ENCODE data around the gene SELENOO. TPM values are rescaled to one million over a fixed set of nuclear protein-coding genes. Genes with fewer than 3 reads are reported as not detected.

The SELENOO gene
- total and polyA plus RNA-seq, 12 donors = 9.6 to 29.8 (median 12.2) TPM

DNA sequence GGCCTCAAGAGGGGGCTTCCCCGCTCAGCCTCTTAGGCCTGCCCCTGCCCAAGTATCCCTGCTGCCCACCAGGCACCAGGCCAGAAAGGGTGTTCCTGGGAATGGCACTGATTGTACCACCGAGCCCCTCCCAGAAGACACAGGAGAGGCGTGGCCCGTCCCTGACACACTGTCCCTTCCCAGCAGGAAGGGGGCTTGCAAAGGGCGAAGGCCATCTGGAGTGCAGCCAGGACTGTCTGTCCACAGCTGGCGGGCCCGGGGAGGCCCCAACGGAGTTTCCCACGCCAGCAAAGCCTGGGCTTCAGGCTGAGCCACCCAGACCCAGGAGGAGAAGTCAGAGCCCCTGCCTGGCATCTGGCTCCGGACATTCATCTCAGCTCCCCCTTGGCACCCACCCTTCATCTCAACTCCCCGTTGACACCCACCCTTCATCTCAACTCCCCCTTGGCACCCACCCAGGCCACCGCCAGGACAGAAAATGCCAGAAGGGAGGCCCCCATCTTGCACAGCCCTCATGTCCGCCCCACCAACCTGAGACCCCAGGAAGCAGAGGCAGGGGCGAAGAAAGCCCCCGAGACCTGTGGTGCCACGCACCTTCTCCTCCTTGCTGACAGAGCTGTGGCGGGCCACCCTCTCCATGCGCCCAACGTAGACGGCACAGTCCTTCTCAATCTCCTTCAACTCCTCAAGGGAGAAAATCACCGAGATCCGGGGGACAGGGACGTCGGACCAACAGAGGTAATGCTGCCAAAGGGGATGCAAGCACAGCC lies 24.6 kb downstream of the SELENOO start:
- TF ChIP-seq, protein P1, sequence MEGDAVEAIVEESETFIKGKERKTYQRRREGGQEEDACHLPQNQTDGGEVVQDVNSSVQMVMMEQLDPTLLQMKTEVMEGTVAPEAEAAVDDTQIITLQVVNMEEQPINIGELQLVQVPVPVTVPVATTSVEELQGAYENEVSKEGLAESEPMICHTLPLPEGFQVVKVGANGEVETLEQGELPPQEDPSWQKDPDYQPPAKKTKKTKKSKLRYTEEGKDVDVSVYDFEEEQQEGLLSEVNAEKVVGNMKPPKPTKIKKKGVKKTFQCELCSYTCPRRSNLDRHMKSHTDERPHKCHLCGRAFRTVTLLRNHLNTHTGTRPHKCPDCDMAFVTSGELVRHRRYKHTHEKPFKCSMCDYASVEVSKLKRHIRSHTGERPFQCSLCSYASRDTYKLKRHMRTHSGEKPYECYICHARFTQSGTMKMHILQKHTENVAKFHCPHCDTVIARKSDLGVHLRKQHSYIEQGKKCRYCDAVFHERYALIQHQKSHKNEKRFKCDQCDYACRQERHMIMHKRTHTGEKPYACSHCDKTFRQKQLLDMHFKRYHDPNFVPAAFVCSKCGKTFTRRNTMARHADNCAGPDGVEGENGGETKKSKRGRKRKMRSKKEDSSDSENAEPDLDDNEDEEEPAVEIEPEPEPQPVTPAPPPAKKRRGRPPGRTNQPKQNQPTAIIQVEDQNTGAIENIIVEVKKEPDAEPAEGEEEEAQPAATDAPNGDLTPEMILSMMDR (IDR thresholded peaks at IDR 0.05) = no peak
- H3K4me1 ChIP-seq = no peaks in the 10 kb centered on the region
- H3K9me3 ChIP-seq = no peaks in the 10 kb centered on the region
- no peak for DNase-seq
- intact Hi-C loops (cut with DNase I) = no loop called here
- 82 to 83% methylated on average over 24 of the region's 24 CpGs for WGBS, 2 donors
- no peak overlapping the region for H3K27ac ChIP-seq
- ATAC-seq = no peak
- no peak overlapping the region for H3K4me3 ChIP-seq
- peaks cover 0 to 99% (median 37%) of the 10 kb centered on the region in 9 donors for H3K36me3 ChIP-seq
- H3K27me3 ChIP-seq = no peaks in the 10 kb centered on the region

DNA sequence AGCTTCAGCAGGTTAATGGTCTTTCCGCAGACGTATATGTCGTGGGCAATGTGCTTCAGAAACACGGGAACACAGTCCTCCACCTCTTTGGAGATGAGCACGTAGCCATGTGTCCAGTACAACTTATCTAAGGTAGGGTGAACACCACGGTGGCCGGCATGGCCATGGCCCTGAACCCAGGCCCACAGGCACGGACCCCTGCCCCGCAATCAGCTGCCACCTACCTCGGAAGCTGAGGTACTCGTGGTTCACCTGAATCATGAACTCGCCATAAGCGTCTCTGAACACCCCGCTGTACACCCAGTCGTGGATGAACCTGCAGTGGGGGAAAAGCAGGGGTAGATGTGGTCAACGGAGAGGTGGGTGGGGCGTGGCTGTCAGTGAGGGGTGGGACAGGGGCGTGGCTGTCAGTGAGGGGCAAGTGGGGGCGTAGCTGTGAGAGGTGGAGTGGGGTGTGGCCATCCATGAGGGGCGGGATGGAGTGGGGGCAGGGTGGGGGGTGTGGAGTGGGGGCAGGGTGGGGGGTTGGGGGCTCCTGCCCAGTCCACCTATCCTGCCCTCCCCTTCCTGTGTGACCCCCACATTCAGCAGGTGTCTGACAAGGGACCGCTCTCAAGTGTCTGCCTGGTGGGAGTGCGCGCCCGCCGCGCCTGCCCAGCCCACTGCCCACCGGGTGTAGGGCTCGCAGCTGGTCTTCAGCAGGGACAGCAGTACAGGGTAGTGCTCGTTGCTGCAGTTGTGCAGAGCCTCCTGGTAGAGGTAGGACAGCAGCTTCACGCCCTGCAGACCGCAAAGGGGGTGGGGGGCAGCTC lies 25.5 kb downstream of the SELENOO start:
- 94% methylated on average over 31 of the region's 31 CpGs for WGBS, 2 donors
- DNase-seq = no peak
- peak in 1 of 8 donors; percentile 6 for ATAC-seq

DNA sequence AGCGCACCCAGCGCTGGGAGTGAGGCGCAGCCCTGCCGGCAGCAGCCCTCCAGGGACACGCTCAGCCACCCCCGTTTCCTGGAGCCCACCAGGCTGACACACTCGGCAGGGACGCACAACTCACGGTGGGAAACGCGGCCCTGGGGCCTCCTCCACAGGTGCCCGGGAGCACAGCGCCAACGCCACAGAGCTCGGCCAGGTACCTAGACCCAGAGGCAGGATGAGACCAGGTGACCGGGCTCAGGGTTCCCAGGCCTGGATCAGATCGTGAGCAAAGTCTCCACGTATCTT lies 26.0 kb downstream of the SELENOO start:
- peaks cover 0 to 96% (median 22%) of the 10 kb centered on the region in 9 donors for H3K36me3 ChIP-seq
- TF ChIP-seq, protein P1 (IDR thresholded peaks at IDR 0.05) = no peak
- ATAC-seq (no peak), DNase-seq (no peak)
- WGBS, 2 donors = 93% methylated on average over 18 of the region's 18 CpGs
- H3K4me1 ChIP-seq = no peaks in the 10 kb centered on the region
- intact Hi-C loops (cut with DNase I) = no loop called here
- H3K27ac ChIP-seq = no peak overlapping the region
- H3K4me3 ChIP-seq = no peak overlapping the region
- no peaks in the 10 kb centered on the region for H3K9me3 ChIP-seq
- H3K27me3 ChIP-seq = no peaks in the 10 kb centered on the region

More for the DNA sequence above, 25.5 kb downstream of the SELENOO start:
- H3K27ac ChIP-seq = no peak overlapping the region
- H3K4me3 ChIP-seq = no peak overlapping the region
- H3K27me3 ChIP-seq = no peaks in the 10 kb centered on the region
- H3K9me3 ChIP-seq = no peaks in the 10 kb centered on the region
- no peaks in the 10 kb centered on the region for H3K4me1 ChIP-seq
- intact Hi-C loops (cut with DNase I) = no loop called here
- TF ChIP-seq, protein P1 (IDR thresholded peaks at IDR 0.05) = no peak
- peaks cover 0 to 96% (median 28%) of the 10 kb centered on the region in 9 donors for H3K36me3 ChIP-seq

DNA sequence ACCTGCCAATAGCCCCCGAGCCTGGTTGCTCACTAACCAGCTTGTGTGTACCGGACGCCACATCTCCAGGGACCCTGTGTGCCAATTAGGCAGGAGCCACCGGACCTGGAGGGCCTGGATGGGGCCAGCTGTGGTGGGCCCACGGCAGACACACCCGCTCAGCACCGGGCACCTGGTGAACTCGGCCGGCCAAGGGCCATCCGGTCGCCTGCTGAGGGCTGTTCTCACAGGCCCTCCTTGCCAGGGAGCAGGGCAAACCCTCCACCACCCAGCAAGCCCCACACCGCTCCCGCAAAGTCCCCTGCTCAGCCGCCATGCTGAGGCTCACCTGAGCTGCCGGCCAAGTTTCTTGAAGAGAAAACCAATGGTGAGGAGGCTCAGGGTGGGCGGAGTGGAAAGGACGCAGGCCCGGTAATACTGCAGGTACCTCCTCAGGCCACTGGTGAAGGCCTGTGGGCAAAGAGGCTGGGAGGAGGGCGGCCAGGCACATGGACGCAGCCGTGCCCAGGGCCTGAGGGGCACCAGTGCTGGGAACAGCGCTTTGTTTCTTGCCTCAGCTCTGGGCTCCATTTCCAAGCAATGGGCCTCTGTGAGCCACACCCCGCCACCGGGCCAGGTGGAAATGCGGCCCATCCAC lies 26.9 kb downstream of the SELENOO start:
- Histone ChIP-seq H3K9me3 (no peaks in the 10 kb centered on the region), H3K27me3 (no peaks in the 10 kb centered on the region), H3K4me3 (no peak overlapping the region), H3K4me1 (no peaks in the 10 kb centered on the region), H3K27ac (no peak overlapping the region), H3K36me3 (peaks cover 0 to 96% (median 17%) of the 10 kb centered on the region in 9 donors)
- intact Hi-C loops (cut with DNase I) = no loop called here
- WGBS, 2 donors = 94 to 96% methylated on average over 25 of the region's 25 CpGs
- DNase-seq (no peak), ATAC-seq (no peak)
- TF ChIP-seq, protein P1 (IDR thresholded peaks at IDR 0.05) = no peak

Data from heart right ventricle (tissue), 16 donors.